Right ventricle myocardium superior (tissue), 1 donor: ENCODE data around the gene NTNG1. TPM values are rescaled to one million over a fixed set of nuclear protein-coding genes. Genes with fewer than 3 reads are reported as not detected.

Experiments used
- ATAC-seq: fragments of 200-7000 bp; cut with Tn5 transposase; one replicate; pipeline ENCODE4 v1.9.1; 2020; ENCODE audit warnings: mild to moderate bottlenecking; ENCODE audit not compliant: poor library complexity
- DNase-seq: peaks from one replicate; pipeline ENCODE4 v3.0.0-alpha.2; 2020
- intact Hi-C: fragments of 100-400 bp; cut with DNase I; formaldehyde crosslinking; loops from one replicate; pipeline ENCODE4 v1.11.2; 2022
- total RNA-seq: library from RNA; stranded (reverse); fragmentation: NEBNext Ultra II Directional; extraction: Animal tissue kit (Norgen Biotek cat#: 25700); gene quantifications from one replicate; pipeline ENCODE4 v1.2.1, GENCODE V29; 2021
- donor health status: DM: no; HTN: yes; CAD: no; lungs with severe emphysema.

NTNG1 gene
- total RNA-seq, 1 donor from 2014 or later, result 0.46 TPM

- DNase-seq (no peak), ATAC-seq (no peak)
- intact Hi-C loops, result no loop called here
Measured at GRCh38 chr1:107243461-107243860, 102.6 kb downstream of the NTNG1 start.

DNA sequence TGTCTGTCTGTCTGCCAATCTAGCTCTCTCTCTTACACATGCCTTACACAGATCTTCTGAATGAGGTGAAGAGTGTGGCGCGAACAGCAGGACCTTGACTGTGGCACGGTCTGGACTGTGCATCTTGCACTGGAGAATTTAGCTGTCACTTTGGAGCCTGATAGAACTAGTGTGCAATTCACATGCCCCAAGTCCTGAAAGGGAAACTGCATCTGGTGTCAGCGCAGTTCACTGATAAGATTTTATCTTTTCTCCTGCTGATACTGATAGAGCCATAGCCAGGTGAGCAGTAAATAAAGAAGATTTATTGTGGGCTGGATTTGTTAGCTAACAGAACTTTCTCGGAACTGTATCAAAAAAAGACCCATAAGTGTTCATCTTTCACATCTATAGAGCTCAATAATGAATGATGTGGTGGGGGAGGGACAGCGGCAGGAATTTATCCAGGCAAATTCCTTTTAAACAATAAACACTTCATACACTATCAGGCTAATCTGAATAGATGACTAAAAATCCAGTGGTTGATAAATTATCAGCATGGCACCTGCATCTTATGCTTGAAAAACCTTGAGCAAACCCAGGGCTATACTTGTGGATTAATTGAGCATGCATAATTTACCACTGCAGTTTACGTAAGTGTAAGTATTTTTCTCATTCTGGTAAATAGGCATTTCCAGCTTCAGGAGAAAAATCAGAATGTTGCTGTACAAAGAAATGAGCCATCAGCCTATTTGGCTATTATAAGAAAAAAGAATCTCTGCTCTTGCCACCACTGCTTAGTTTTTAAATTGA, 104.1 kb downstream of the NTNG1 start:
- intact Hi-C loops, result no loop called here
- no peak for ATAC-seq
- DNase-seq, result no peak

- intact Hi-C loops, result no loop called here
- no peak for DNase-seq
- no peak for ATAC-seq
Measured at GRCh38 chr1:107246775-107247345, 106.0 kb downstream of the NTNG1 start.

GRCh38 chr1:107247679-107248078, 106.8 kb downstream of the NTNG1 start:
- ATAC-seq (no peak), DNase-seq (no peak)
- intact Hi-C loops, result no loop called here

DNA sequence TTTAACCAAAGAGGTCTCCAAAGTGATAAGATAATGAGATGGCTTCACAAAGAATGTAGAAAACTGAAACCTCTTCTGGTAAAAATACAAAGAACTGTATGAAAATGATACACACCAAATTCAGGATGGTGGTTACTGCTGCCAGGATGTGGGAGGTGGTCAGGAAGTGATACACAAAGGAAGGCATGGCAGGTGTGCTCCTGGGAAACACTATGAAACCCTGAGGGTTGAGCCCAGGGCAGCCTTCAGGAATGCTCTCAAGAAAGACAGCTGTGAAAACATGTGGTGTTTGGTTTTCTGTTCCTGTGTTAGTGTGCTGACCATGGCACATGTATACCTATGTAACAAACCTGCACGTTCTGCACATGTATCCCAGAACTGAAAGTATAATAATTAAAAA, 109.3 kb downstream of the NTNG1 start:
- no peak for DNase-seq
- intact Hi-C loops, result no loop called here
- no peak for ATAC-seq

- DNase-seq, result no peak
- ATAC-seq, result no peak
- intact Hi-C loops, result no loop called here
Measured at GRCh38 chr1:107251083-107251482, 110.2 kb downstream of the NTNG1 start.

GRCh38 chr1:107251839-107252238, 111.0 kb downstream of the NTNG1 start:
- intact Hi-C loops, result no loop called here
- no peak for DNase-seq

GRCh38 chr1:107252271-107252670, 111.4 kb downstream of the NTNG1 start:
- ATAC-seq (no peak), DNase-seq (no peak)
- intact Hi-C loops, result no loop called here

More at GRCh38 chr1:107251839-107252238, 111.0 kb downstream of the NTNG1 start:
- no peak for ATAC-seq

- intact Hi-C loops, result no loop called here
- DNase-seq (no peak), ATAC-seq (no peak)
Measured at GRCh38 chr1:107254306-107254705, 113.5 kb downstream of the NTNG1 start.

DNA sequence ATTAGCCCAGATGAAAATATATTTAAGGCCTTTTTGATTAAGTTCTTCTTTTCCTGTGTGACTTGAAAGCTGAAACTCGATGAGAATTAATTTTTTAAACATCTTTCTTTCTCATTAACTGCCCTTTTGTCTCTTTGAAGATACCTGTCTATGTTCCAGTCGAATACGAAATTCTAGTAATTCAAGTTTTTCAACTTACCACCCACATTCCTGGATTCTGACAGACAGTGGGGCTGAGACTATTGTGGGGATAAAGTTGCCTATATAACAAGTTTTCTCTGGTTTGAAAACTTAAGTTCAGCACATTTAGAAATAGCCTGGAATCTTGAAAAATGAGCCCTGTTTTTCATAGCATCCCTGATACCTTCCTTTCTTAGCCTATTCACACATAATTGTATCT, 114.6 kb downstream of the NTNG1 start:
- ATAC-seq (no peak), DNase-seq (no peak)
- intact Hi-C loops, result no loop called here

DNA sequence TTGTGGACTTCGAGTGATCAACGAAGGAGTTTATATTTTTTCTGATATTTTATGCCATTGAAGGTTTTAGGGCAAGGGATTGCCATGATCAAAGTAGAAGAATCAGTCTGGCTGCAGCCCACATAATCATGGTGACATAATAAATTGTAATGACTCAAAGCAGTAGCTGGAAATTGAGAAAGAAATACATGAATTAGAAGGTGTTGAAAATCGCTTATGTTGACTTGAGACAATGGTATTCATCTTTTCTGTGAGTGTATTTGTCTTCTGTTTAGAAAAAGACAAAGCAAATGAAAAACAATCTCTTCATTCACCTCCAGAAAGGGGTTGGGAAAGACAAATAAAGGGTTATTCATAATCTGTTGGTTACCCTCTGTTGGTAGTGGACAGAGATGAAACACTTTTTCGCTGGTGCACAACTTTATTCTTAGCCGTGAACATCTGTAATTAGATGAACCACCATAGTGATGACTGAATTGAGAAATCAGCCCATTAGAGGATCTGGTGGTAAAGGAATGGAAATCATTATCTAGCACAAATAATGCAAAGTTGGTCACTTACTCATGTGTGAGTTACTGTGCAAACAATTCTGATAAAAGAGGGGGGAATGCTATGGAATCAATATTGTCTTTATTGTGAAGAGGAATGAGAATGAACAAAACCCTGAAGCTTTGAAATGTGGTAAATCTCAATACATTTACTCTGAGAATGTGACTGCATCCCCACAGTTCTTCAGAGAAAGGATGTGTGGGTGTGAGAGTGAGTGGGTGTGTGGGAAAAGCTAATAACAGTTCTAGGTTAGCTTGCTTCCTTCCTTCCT, 121.8 kb downstream of the NTNG1 start:
- ATAC-seq (no peak), DNase-seq (no peak)
- intact Hi-C loops, result no loop called here

GRCh38 chr1:107263291-107263915, 122.6 kb downstream of the NTNG1 start:
- intact Hi-C loops, result no loop called here
- ATAC-seq, result no peak
- no peak for DNase-seq

- DNase-seq, result no peak
- intact Hi-C loops, result no loop called here
- no peak for ATAC-seq
Measured at GRCh38 chr1:107264007-107264406, 123.2 kb downstream of the NTNG1 start.

DNA sequence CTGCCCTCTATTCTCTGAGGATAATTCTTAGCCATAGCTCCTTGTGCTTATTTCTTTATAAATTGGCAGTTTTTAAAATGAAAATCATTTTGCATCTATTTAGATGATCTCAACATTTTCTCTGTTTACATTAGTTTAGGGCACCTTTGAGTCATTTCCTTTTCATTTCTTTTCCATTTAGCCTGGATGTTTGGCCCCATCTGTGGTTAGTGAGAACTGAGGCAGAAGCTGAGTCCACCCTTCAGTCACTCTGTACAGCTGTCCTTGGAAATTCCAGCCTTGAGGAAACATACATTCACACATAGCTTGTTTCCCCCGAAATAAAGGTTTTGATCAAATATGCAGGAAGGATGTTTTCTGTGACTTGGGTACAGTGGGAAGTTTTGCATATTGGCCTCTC, 123.7 kb downstream of the NTNG1 start:
- DNase-seq (no peak), ATAC-seq (no peak)
- intact Hi-C loops, result no loop called here

DNA sequence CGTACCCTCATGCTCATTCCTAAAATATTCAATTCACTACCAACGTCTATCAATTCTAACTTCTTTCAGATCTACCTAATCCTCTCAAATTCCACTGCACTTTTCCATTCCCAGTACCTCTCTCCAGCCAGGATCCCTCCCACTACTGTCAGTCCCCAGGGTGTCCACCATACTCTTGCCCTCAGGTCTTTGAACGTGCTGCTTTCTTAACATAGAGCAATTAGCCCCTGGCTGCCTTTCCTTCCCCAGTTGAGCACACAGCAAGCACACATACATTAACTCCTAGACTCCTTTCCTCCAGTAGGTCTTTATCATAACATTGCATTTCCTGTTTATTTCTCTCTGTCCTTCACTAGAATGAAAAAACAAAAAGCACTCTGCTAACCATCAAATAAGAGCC, 126.7 kb downstream of the NTNG1 start:
- DNase-seq (no peak), ATAC-seq (no peak)
- intact Hi-C loops, result no loop called here

GRCh38 chr1:107272321-107272720, 131.5 kb downstream of the NTNG1 start:
- DNase-seq, result no peak
- no peak for ATAC-seq
- intact Hi-C loops, result no loop called here

GRCh38 chr1:107273515-107273914, 132.7 kb downstream of the NTNG1 start:
- intact Hi-C loops, result no loop called here
- no peak for ATAC-seq
- DNase-seq, result no peak

DNA sequence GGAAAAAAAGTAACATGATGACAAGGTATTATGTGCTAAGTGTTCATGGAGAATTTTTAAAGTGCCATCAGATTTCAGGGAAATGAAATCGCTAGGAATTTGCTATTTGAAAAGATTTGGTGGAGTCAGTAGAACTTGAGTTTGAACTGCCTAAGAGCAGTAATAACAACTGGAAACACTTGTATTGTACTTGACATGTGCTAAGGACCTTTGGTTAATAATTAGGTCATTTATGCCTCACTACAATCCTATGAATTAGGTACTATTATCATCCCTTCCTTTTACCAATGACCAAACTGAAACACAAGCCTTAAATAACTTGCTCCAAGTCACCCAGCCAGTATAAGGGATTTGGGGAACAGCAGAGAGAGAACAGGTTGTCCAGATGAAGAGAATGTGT, 133.4 kb downstream of the NTNG1 start:
- intact Hi-C loops, result no loop called here
- ATAC-seq (no peak), DNase-seq (no peak)

DNA sequence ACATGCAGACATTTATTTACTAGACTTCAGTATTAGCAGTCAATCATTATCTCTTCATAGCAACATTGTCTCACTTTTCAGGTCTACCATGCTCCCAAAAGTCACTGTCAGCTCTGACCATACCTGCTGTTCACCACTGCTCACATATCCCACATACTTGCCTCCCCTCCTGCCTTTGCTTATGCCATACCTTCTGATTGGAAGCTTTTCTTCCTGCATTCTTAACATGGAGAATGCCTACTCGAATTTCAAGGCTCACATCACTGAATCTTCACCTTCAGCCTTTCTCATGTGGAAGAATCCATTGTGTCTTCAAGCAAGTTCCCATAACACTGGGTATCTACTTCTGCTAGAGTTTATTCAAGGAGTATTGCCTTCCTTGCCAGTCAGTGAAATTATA, 135.4 kb downstream of the NTNG1 start:
- DNase-seq (no peak), ATAC-seq (no peak)
- intact Hi-C loops, result no loop called here
